HepG2 (cell line): ENCODE data around the gene COLGALT1. TPM values are rescaled to one million over a fixed set of nuclear protein-coding genes. Genes with fewer than 3 reads are reported as not detected.

ENCODE experiments used
- CREBL2 ChIP-seq: sonication (generic); formaldehyde crosslinking; IDR thresholded peaks from 2 replicates; pipeline ENCODE4 v1.8.1; 2023; ENCODE audit warnings: missing genetic modification reagents, mild to moderate bottlenecking, borderline replicate concordance
- CSRNP2 ChIP-seq: sonication (generic); formaldehyde crosslinking; conservative IDR thresholded peaks from 2 replicates; pipeline ENCODE4 v1.8.0; 2022; ENCODE audit warnings: low read depth, missing genetic modification reagents
- DMTF1 ChIP-seq: sonication (generic); formaldehyde crosslinking; IDR thresholded peaks from 2 replicates; pipeline ENCODE4 v1.4.0; 2020; ENCODE audit warnings: mild to moderate bottlenecking, missing genetic modification reagents
- KMT2B ChIP-seq: IDR thresholded peaks from 2 replicates; pipeline ENCODE4 v1.6.1; 2016; ENCODE audit warnings: missing genetic modification reagents, missing compliant biosample characterization
- LRRFIP1 ChIP-seq: sonication (generic); formaldehyde crosslinking; conservative IDR thresholded peaks from 2 replicates; pipeline ENCODE4 v1.4.0; 2020; ENCODE audit warnings: missing genetic modification reagents
- PREB ChIP-seq: sonication (generic); formaldehyde crosslinking; IDR thresholded peaks from 2 replicates; pipeline ENCODE4 v1.4.0; 2020; ENCODE audit warnings: missing genetic modification reagents
- RFXAP ChIP-seq: sonication (generic); formaldehyde crosslinking; IDR thresholded peaks from 2 replicates; pipeline ENCODE4 v1.4.0; 2020; ENCODE audit warnings: missing genetic modification reagents, borderline replicate concordance
- SP140L ChIP-seq: sonication (generic); formaldehyde crosslinking; IDR thresholded peaks from 2 replicates; pipeline ENCODE4 v1.4.0; 2020; ENCODE audit warnings: missing genetic modification reagents, borderline replicate concordance
- XBP1 ChIP-seq: sonication (generic); formaldehyde crosslinking; IDR thresholded peaks from 2 replicates; pipeline ENCODE4 v1.5.0; 2020; ENCODE audit warnings: missing genetic modification reagents
- ZMYM4 ChIP-seq: sonication (generic); formaldehyde crosslinking; IDR thresholded peaks from 2 replicates; pipeline ENCODE4 v1.8.1; 2023; ENCODE audit warnings: mild to moderate bottlenecking, missing genetic modification reagents
- ZNF275 ChIP-seq: sonication (generic); formaldehyde crosslinking; IDR thresholded peaks from 2 replicates; pipeline ENCODE4 v1.8.0; 2022; ENCODE audit warnings: missing genetic modification reagents, mild to moderate bottlenecking, inconsistent platforms, borderline replicate concordance
- ZNF280B ChIP-seq: sonication (generic); formaldehyde crosslinking; IDR thresholded peaks from 2 replicates; pipeline ENCODE4 v1.5.0; 2020; ENCODE audit warnings: missing genetic modification reagents, mild to moderate bottlenecking, borderline replicate concordance
- ZNF564 ChIP-seq: sonication (generic); formaldehyde crosslinking; IDR thresholded peaks from 2 replicates; pipeline ENCODE4 v1.8.1; 2023; ENCODE audit warnings: mild to moderate bottlenecking, missing genetic modification reagents
- polyA plus RNA-seq, 8 experiments: library from polyadenylated mRNA; depleted of rRNA in 3 of 8; stranded (reverse) in 7 of 8; unstranded in 1 of 8; fragments of >200 nt; fragmentation: Illumina TruSeq in 4 of 8; extraction: Trizol in 4 of 8; gene quantifications; 2 replicates each; pipeline versions ENCODE4 v1.2.1 to v1.2.3, GENCODE V29; 2011 to 2016; ENCODE audit warnings: low read depth in 4 of 8, missing spikeins in 1 of 8, mixed read lengths in 1 of 8; ENCODE audit not compliant: insufficient read depth in 1 of 8
- total RNA-seq, 5 experiments: library from RNA; depleted of rRNA; stranded (reverse); fragments of >200 nt; fragmentation: Illumina TruSeq; extraction: Trizol; gene quantifications; 2 replicates each; pipeline ENCODE4 v1.2.3, GENCODE V29; 2016; ENCODE audit warnings: low read depth in 1 of 5

Gene COLGALT1
- total and polyA plus RNA-seq, 2 of the 13 experiments (the other 11 are each of a cell fraction or from before 2014, with no cell fraction given), result 58.0 to 211 TPM

GRCh38 chr19:17555929-17556813 lies 722 bp downstream of the COLGALT1 start (continued):
- TF ChIP-seq LRRFIP1 (CRISPR knock-in tag) (no peak), ZNF564 (CRISPR knock-in tag) (0 out of 2 replicates have a peak, but pooled peaks have one; percentile 45), XBP1 (no peak), CREBL2 (CRISPR knock-in tag) (peak; percentile 56; the same call in 1 of the 2 replicates), DMTF1 (no peak), PREB (CRISPR knock-in tag) (no peak), KMT2B (CRISPR knock-in tag) (0 out of 2 replicates have a peak, but pooled peaks have one; percentile 18), ZNF275 (CRISPR knock-in tag) (no peak), RFXAP (CRISPR knock-in tag) (no peak), CSRNP2 (CRISPR knock-in tag) (no peak), ZNF280B (CRISPR knock-in tag) (no peak), ZMYM4 (CRISPR knock-in tag) (no peak), SP140L (CRISPR knock-in tag) (no peak)
